ENCODE measurements around the gene SFT2D3.

SFT2D3 gene

DNA sequence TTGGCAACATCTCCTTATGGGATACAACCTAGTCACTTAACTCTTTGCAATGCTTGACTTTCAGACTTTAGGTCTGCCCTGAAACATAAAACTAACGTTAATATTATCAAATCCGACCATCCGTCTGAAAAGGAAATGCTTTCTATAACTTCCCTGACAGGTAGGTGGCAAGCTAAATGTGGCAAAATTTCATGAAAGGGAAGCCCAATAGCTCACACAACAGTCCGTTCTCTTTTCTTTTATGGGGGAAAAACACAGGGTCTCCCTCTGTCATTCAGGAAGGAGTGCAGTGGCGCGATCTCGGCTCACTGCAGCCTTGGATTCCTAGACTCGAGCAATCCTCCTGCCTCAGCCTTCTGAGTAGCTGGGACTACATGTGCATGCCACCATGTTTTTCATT lies 52.9 kb downstream of the SFT2D3 start:
- DNase-seq = no peak
